ENCODE measurements around the gene LDHD. TPM values are rescaled to one million over a fixed set of nuclear protein-coding genes. Genes with fewer than 3 reads are reported as not detected.

The LDHD gene
- total and polyA plus RNA-seq, 2 donors from 2014 or later: 14.7 to 73.3 TPM

GRCh38 chr16:75109732-75110243, 6.8 kb downstream of the LDHD start:
- H3K4me1 ChIP-seq (ENCODE audit: control insufficient read depth in 2 of 3, insufficient read depth in 2 of 3, low read depth in 1 of 3, low read length in 3 of 3): peaks cover 0 to 39% (median 35%) of the 10 kb centered on the region in 3 donors
- H3K36me3 ChIP-seq (ENCODE audit: control insufficient read depth in 2 of 3, insufficient read depth in 3 of 3, low read length in 3 of 3): no peaks in the 10 kb centered on the region
- FAIRE-seq: no peak
- H3K9me3 ChIP-seq (ENCODE audit: control insufficient read depth in 2 of 3, insufficient read depth in 1 of 3, low read length in 3 of 3): no peaks in the 10 kb centered on the region
- H3K27ac ChIP-seq (ENCODE audit: low read depth in 2 of 2, low read length in 2 of 2): peak overlapping the region; percentile 86 to 93
- H3K4me3 ChIP-seq (ENCODE audit: low read length in 3 of 3): peak overlapping the region in 1 of 3 donors; percentile 33
- H3K27me3 ChIP-seq (ENCODE audit: control insufficient read depth, insufficient read depth, low read length): no peaks in the 10 kb centered on the region
- intact Hi-C loops (cut with DNase I): loop anchor here (5.0 kb wide), 1 partner anchor 112 kb away; the partner anchor contains the start of gene ZNRF1
- peak in 1 of 5 donors; percentile 82 for DNase-seq
- H3K9ac ChIP-seq (ENCODE audit: low read length in 3 of 3): peak overlapping the region in 1 of 3 donors; percentile 56
- TF ChIP-seq CTCF (IDR thresholded peaks at IDR 0.05; ENCODE audit: borderline replicate concordance, extremely low read depth, insufficient read depth): no peak

GRCh38 chr16:75108792-75109731, 7.5 kb downstream of the LDHD start:
- Histone ChIP-seq H3K27me3 (ENCODE audit: control insufficient read depth, insufficient read depth, low read length) (no peaks in the 10 kb centered on the region), H3K9ac (ENCODE audit: low read length in 3 of 3) (peak overlapping the region in 1 of 3 donors; percentile 56), H3K4me1 (ENCODE audit: control insufficient read depth in 2 of 3, insufficient read depth in 2 of 3, low read depth in 1 of 3, low read length in 3 of 3) (peaks cover 0 to 39% (median 35%) of the 10 kb centered on the region in 3 donors), H3K36me3 (ENCODE audit: control insufficient read depth in 2 of 3, insufficient read depth in 3 of 3, low read length in 3 of 3) (no peaks in the 10 kb centered on the region), H3K4me3 (ENCODE audit: low read length in 3 of 3) (peak overlapping the region in 1 of 3 donors; percentile 33), H3K9me3 (ENCODE audit: control insufficient read depth in 2 of 3, insufficient read depth in 1 of 3, low read length in 3 of 3) (no peaks in the 10 kb centered on the region), H3K27ac (ENCODE audit: low read depth in 2 of 2, low read length in 2 of 2) (peak overlapping the region; percentile 86 to 93)
- TF ChIP-seq CTCF (IDR thresholded peaks at IDR 0.05; ENCODE audit: borderline replicate concordance, extremely low read depth, insufficient read depth): no peak
- peak; percentile 56 for FAIRE-seq
- peak; percentile 75 to 97 (median 86) for DNase-seq
- intact Hi-C loops (cut with DNase I): no loop called here

- H3K27me3 ChIP-seq (ENCODE audit: control insufficient read depth, insufficient read depth, low read length): no peaks in the 10 kb centered on the region
- peaks cover 0 to 39% (median 35%) of the 10 kb centered on the region in 3 donors for H3K4me1 ChIP-seq (ENCODE audit: control insufficient read depth in 2 of 3, insufficient read depth in 2 of 3, low read depth in 1 of 3, low read length in 3 of 3)
- TF ChIP-seq CTCF (IDR thresholded peaks at IDR 0.05; ENCODE audit: borderline replicate concordance, extremely low read depth, insufficient read depth): no peak
- DNase-seq (no peak), FAIRE-seq (no peak)
- H3K9ac ChIP-seq (ENCODE audit: low read length in 3 of 3): no peak overlapping the region
- H3K27ac ChIP-seq (ENCODE audit: low read depth in 2 of 2, low read length in 2 of 2): peak overlapping the region in 1 of 2 donors; percentile 46
- no peak overlapping the region for H3K4me3 ChIP-seq (ENCODE audit: low read length in 3 of 3)
- intact Hi-C loops (cut with DNase I): no loop called here
- H3K9me3 ChIP-seq (ENCODE audit: control insufficient read depth in 2 of 3, insufficient read depth in 1 of 3, low read length in 3 of 3): no peaks in the 10 kb centered on the region
- no peaks in the 10 kb centered on the region for H3K36me3 ChIP-seq (ENCODE audit: control insufficient read depth in 2 of 3, insufficient read depth in 3 of 3, low read length in 3 of 3)
Observed at GRCh38 chr16:75107505-75107904, 9.1 kb downstream of the LDHD start.
